IMR-90 (cell line): ENCODE data around the gene TRIM44. TPM values are rescaled to one million over a fixed set of nuclear protein-coding genes. Genes with fewer than 3 reads are reported as not detected.

ENCODE experiments used
- ATAC-seq: fragments of 200-7000 bp; cut with Tn5 transposase; 2 replicates; pipeline ENCODE4 v1.9.1; 2020; ENCODE audit warnings: low read depth, mild to moderate bottlenecking, moderate library complexity
- BruUV-seq: library from RNA; stranded (reverse); fragments of 400-500 nt; replicated peaks from 2 replicates; lab custom pipeline; 2021; lab: Mats Ljungman, UMichigan
- CTCF ChIA-PET: fragments of 300-600 bp; formaldehyde crosslinking; extraction: SDS; loops from one replicate; lab custom pipeline; 2021; ENCODE audit warnings: antibody characterized with exemption; lab: Yijun Ruan, JAX
- POLR2A ChIA-PET: fragments of 300-600 bp; sonication (Branson Sonifier 250); formaldehyde crosslinking; loops from one replicate; lab custom pipeline; 2022; ENCODE audit warnings: antibody characterized with exemption; ENCODE audit not compliant: unreplicated experiment; lab: Charles Lee
- DNase-seq: peaks from one replicate; pipeline ENCODE4 v3.0.0; 2013
- H2AFZ ChIP-seq: replicated peaks from 2 replicates; pipeline ENCODE3; 2013; ENCODE audit warnings: low read length, mild to moderate bottlenecking; ENCODE audit not compliant: poor library complexity
- H2AK5ac ChIP-seq: 2 replicates; pipeline ENCODE4 v1.6.1; 2013; ENCODE audit warnings: low read depth, low read length, inconsistent platforms
- H2AK9ac ChIP-seq: replicated peaks from 2 replicates; pipeline ENCODE3; 2013; ENCODE audit warnings: mild to moderate bottlenecking, low read depth, low read length, moderate library complexity; ENCODE audit not compliant: poor library complexity
- H2BK120ac ChIP-seq: 2 replicates; pipeline ENCODE4 v1.6.1; 2013; ENCODE audit warnings: low read depth, low read length, inconsistent platforms
- H2BK15ac ChIP-seq: 3 replicates; pipeline ENCODE4 v1.6.1; 2013; ENCODE audit warnings: low read depth, low read length, inconsistent platforms
- H2BK20ac ChIP-seq: 2 replicates; pipeline ENCODE4 v1.6.1; 2013; ENCODE audit warnings: low read depth, mild to moderate bottlenecking, inconsistent platforms, low read length, moderate library complexity
- H2BK5ac ChIP-seq: 2 replicates; pipeline ENCODE4 v1.6.1; 2013; ENCODE audit warnings: mild to moderate bottlenecking, low read depth, low read length, inconsistent platforms; ENCODE audit not compliant: poor library complexity, severe bottlenecking
- H3K14ac ChIP-seq: replicated peaks from 2 replicates; pipeline ENCODE4 v1.6.1; 2013; ENCODE audit warnings: low read depth, low read length, inconsistent platforms
- H3K18ac ChIP-seq: 2 replicates; pipeline ENCODE4 v1.6.1; 2013; ENCODE audit warnings: low read depth, low read length, control low read depth
- H3K23ac ChIP-seq: 2 replicates; pipeline ENCODE4 v1.6.1; 2013; ENCODE audit warnings: low read depth, low read length, inconsistent platforms
- H3K27ac ChIP-seq: 2 replicates; pipeline ENCODE4 v1.5.1; 2013; ENCODE audit warnings: mild to moderate bottlenecking, control low read depth, low read length; ENCODE audit not compliant: insufficient read depth
- H3K27me3 ChIP-seq: 2 replicates; pipeline ENCODE4 v1.6.1; 2013; ENCODE audit warnings: low read length; ENCODE audit not compliant: control insufficient read depth, insufficient read depth
- H3K36me3 ChIP-seq: 2 replicates; pipeline ENCODE4 v1.6.1; 2013; ENCODE audit warnings: low read length, mixed read lengths; ENCODE audit not compliant: control insufficient read depth, insufficient read depth
- H3K4ac ChIP-seq: 2 replicates; pipeline ENCODE4 v1.6.1; 2013; ENCODE audit warnings: low read depth, low read length, inconsistent platforms
- H3K4me1 ChIP-seq: 2 replicates; pipeline ENCODE4 v1.6.1; 2013; ENCODE audit warnings: low read length, mixed read lengths; ENCODE audit not compliant: control insufficient read depth, insufficient read depth
- H3K4me2 ChIP-seq: 2 replicates; pipeline ENCODE4 v1.6.1; 2013; ENCODE audit warnings: low read depth, mild to moderate bottlenecking, control low read depth, low read length, moderate library complexity
- H3K4me3 ChIP-seq: 2 replicates; pipeline ENCODE4 v1.5.1; 2013; ENCODE audit warnings: low read depth, mild to moderate bottlenecking, control low read depth, low read length, moderate library complexity; ENCODE audit not compliant: insufficient read depth
- H3K56ac ChIP-seq: 2 replicates; pipeline ENCODE4 v1.6.1; 2013; ENCODE audit warnings: low read length, inconsistent platforms; ENCODE audit not compliant: insufficient read depth; ENCODE audit errors: extremely low read depth
- H3K79me1 ChIP-seq, 2 experiments: 2 replicates each; pipeline ENCODE4 v1.6.1; 2013; ENCODE audit warnings: low read length in 2 of 2, inconsistent platforms in 1 of 2, low read depth in 1 of 2
- H3K9ac ChIP-seq: 2 replicates; pipeline ENCODE4 v1.6.1; 2013; ENCODE audit warnings: low read depth, low read length, control low read depth
- H3K9me1 ChIP-seq: 2 replicates; pipeline ENCODE4 v1.6.1; 2013; ENCODE audit warnings: low read length, inconsistent platforms; ENCODE audit not compliant: insufficient read depth
- H3K9me3 ChIP-seq: 2 replicates; pipeline ENCODE4 v1.6.1; 2013; ENCODE audit warnings: low read length; ENCODE audit not compliant: control insufficient read depth, insufficient read depth
- H4K20me1 ChIP-seq: 2 replicates; pipeline ENCODE4 v1.6.1; 2013; ENCODE audit warnings: low read length, inconsistent platforms; ENCODE audit not compliant: insufficient read depth
- H4K5ac ChIP-seq: 2 replicates; pipeline ENCODE4 v1.6.1; 2013; ENCODE audit warnings: mild to moderate bottlenecking, low read depth, low read length, control low read depth
- H4K8ac ChIP-seq, 2 experiments: 2 replicates each; pipeline ENCODE4 v1.6.1; 2013; ENCODE audit warnings: low read depth in 2 of 2, low read length in 2 of 2, control low read depth in 1 of 2, inconsistent platforms in 1 of 2
- H4K91ac ChIP-seq: 2 replicates; pipeline ENCODE4 v1.6.1; 2013; ENCODE audit warnings: low read depth, low read length, inconsistent platforms; ENCODE audit not compliant: insufficient read depth
- CTCF ChIP-seq: conservative IDR thresholded peaks from 2 replicates; pipeline ENCODE4 v1.5.1; 2012; ENCODE audit warnings: mild to moderate bottlenecking, low read depth, low read length, improper control_type of control experiment
- POLR2A ChIP-seq: IDR thresholded peaks from 2 replicates; pipeline ENCODE4 v1.6.1; 2012; ENCODE audit warnings: mild to moderate bottlenecking, low read depth, low read length
- WGBS, 2 experiments: methylation state at CpG; one replicate each; pipeline versions ENCODE4 v1.1.5 to v1.1.7; 2013; ENCODE audit warnings: missing lambda C conversion rate in 2 of 2; ENCODE audit not compliant: insufficient read length in 1 of 2; ENCODE audit errors: extremely low coverage in 2 of 2; 5-methylcytosine and 5-hydroxymethylcytosine counted together
- dilution Hi-C: fragments of 300-500 bp; cut with HindIII; formaldehyde crosslinking; loops from one replicate; pipeline ENCODE4 v1.14.3; 2018; ENCODE audit warnings: low sequenced_read_pairs; ENCODE audit not compliant: unreplicated experiment
- in situ Hi-C: fragments of 300-500 bp; cut with MboI; formaldehyde crosslinking; loops from 3 replicates; pipeline ENCODE4 v1.14.3; 2019; ENCODE audit warnings: low sequenced_read_pairs, inconsistent platforms, mixed read lengths
- intact Hi-C: fragments of 100-400 bp; cut with micrococcal nuclease; formaldehyde crosslinking; loops from 2 replicates; pipeline ENCODE4 v1.10.0; 2022
- polyA plus RNA-seq, 3 experiments: library from polyadenylated mRNA; depleted of rRNA; stranded (reverse); fragments of >200 nt; gene quantifications; 2 replicates each; pipeline ENCODE4 v1.2.3, GENCODE V29; 2012; ENCODE audit warnings: low replicate concordance in 1 of 3
- total RNA-seq: library from RNA; depleted of rRNA; stranded (reverse); fragments of >200 nt; gene quantifications from 2 replicates; pipeline ENCODE4 v1.2.3, GENCODE V29; 2012

Gene TRIM44
- total and polyA plus RNA-seq, 2 of the 4 experiments (the other 2 are of a cell fraction), result 50.7 to 104 TPM

GRCh38 chr11:35761899-35762298, 99.3 kb downstream of the TRIM44 start:
- peaks cover 3% of the 10 kb centered on the region; the same call in 1 of the 2 replicates for H3K9me1 ChIP-seq
- no peak overlapping the region for H2AFZ ChIP-seq
- H2BK20ac ChIP-seq, result no peak overlapping the region
- no peak overlapping the region for H3K27ac ChIP-seq
- BruUV-seq, result no TSS peak
- H2AK5ac ChIP-seq, result no peak overlapping the region
- no peak overlapping the region for H2BK120ac ChIP-seq
- no peak overlapping the region for H3K14ac ChIP-seq
- H4K5ac ChIP-seq, result no peak overlapping the region
- H3K56ac ChIP-seq, result no peak overlapping the region
- H2AK9ac ChIP-seq, result no peak overlapping the region
- dilution Hi-C loops, result no loop called here
- intact Hi-C loops, result no loop called here
- no peak overlapping the region for H2BK15ac ChIP-seq
- H3K9ac ChIP-seq, result no peak overlapping the region
- ATAC-seq (no peak), DNase-seq (no peak)
- H3K79me1 ChIP-seq, result peaks cover 27 to 50% of the 10 kb centered on the region in 2 experiments
- no peak overlapping the region for H3K18ac ChIP-seq
- ChIA-PET CTCF (interaction anchor here (1.2 kb wide), 1 partner anchor 60 kb away, joined by 3 read pairs; no protein-coding TSS in a partner anchor), POLR2A (no interaction called here)
- H3K23ac ChIP-seq, result no peak overlapping the region
- in situ Hi-C loops, result no loop called here
- no peak for TF ChIP-seq POLR2A
- no peak for TF ChIP-seq CTCF
- H2BK5ac ChIP-seq, result no peak overlapping the region
- H3K4me3 ChIP-seq, result no peak overlapping the region
- no peak overlapping the region for H4K8ac ChIP-seq
- no peaks in the 10 kb centered on the region for H3K9me3 ChIP-seq
- H3K36me3 ChIP-seq, result no peaks in the 10 kb centered on the region
- peaks cover 12% of the 10 kb centered on the region; the same call in 1 of the 2 replicates for H4K20me1 ChIP-seq
- no peak overlapping the region for H3K4me2 ChIP-seq
- no peak overlapping the region for H3K4ac ChIP-seq
- no peak overlapping the region for H4K91ac ChIP-seq
- H3K4me1 ChIP-seq, result peaks cover 4% of the 10 kb centered on the region
- no peaks in the 10 kb centered on the region for H3K27me3 ChIP-seq
- no CpG with 5 or more reads among the region's 1 CpG for WGBS, 2 experiments
